BLaER1 (cell line): Measurements from ENCODE around the gene GARNL3.
A peak's percentile ranks its signal among the peaks of the same experiment; 100 is the strongest.

ENCODE experiments used
- H3K27ac ChIP-seq: shearing (Covaris generic); formaldehyde crosslinking; 2 replicates; pipeline ENCODE4 v1.8.1; 2022
- H3K27me3 ChIP-seq: shearing (Covaris generic); formaldehyde crosslinking; 2 replicates; pipeline ENCODE4 v1.8.1; 2022
- H3K36me3 ChIP-seq: shearing (Covaris generic); formaldehyde crosslinking; 2 replicates; pipeline ENCODE4 v1.8.1; 2022
- H3K4me1 ChIP-seq: shearing (Covaris generic); formaldehyde crosslinking; 2 replicates; pipeline ENCODE4 v1.8.1; 2022
- H3K4me2 ChIP-seq: shearing (Covaris generic); formaldehyde crosslinking; 2 replicates; pipeline ENCODE4 v1.8.1; 2022
- H3K4me3 ChIP-seq: shearing (Covaris generic); formaldehyde crosslinking; 2 replicates; pipeline ENCODE4 v1.8.1; 2022
- H3K9ac ChIP-seq: shearing (Covaris generic); formaldehyde crosslinking; 2 replicates; pipeline ENCODE4 v1.8.1; 2022
- H3K9me3 ChIP-seq: shearing (Covaris generic); formaldehyde crosslinking; 2 replicates; pipeline ENCODE4 v1.8.1; 2022
- H4K20me1 ChIP-seq: shearing (Covaris generic); formaldehyde crosslinking; 2 replicates; pipeline ENCODE4 v1.8.1; 2022
- Cebpa-rat ChIP-seq: shearing (Covaris generic); IDR thresholded peaks from 2 replicates; pipeline ENCODE4 v1.8.1; 2022

Gene GARNL3

DNA sequence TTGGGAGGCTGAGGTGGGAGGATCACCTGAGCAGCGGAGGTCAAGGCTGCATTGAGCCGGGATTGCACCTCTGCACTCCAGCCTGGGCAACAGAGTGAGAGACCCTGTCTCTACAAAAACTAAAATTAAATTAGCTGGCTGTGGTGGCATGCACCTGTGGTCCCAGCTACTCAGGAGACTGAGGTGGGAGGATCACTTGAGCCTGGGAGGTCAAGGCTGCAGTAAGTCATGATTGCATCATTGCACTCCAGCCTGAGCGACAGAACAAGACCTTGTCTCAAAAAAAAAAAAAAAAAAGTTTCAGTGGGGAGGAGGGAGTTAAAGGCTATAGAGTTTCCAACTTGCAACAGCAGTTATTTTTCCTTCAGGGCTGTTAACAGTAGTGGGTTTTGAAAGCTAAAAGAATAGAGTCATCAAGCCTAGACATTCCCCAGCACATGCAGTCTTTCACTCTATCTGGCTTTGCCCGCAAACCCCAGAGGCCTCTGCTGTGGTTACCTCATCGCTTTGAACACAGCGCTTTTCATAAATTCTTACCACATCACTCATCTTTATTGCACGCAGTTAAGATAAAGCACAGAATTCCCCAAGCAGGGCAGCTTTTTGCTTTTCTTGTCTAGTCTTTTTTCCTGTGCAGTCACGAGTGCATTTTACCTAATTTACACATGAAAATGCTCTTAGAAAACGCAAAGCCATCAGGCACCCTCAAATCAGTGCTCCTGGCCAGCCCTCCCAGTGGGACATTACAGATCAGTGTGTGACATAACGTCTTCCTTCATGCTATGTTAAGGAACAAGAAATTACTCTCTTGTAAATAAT is 123.7 kb downstream of the GARNL3 start:
- peaks cover 49% of the 10 kb centered on the region for H3K4me1 ChIP-seq
- H3K9ac ChIP-seq = no peak overlapping the region
- no peaks in the 10 kb centered on the region for H3K9me3 ChIP-seq
- peak overlapping the region; percentile 77 for H3K4me2 ChIP-seq
- no peak overlapping the region for H3K27ac ChIP-seq
- TF ChIP-seq Cebpa-rat = peak; percentile 51
- H3K27me3 ChIP-seq = peaks cover 60% of the 10 kb centered on the region
- H3K36me3 ChIP-seq = no peaks in the 10 kb centered on the region
- peaks cover 46% of the 10 kb centered on the region for H4K20me1 ChIP-seq
- no peak overlapping the region for H3K4me3 ChIP-seq

DNA sequence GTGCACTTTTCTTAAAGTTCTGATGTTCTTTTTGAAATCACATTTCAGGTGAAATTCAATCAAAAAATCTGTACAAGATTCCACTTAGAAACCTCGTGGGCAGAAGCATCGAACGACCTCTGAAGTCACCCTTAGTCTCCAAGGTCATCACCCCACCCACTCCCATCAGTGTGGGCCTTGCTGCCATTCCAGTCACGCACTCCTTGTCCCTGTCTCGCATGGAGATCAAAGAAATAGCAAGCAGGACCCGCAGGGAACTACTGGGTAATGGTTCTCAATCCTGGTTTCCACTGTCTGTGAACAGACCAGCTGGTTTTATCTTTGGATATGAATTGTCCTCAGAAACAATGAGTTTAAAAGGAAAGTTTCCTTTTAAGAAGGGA is 124.3 kb downstream of the GARNL3 start:
- Histone ChIP-seq H3K9ac (no peak overlapping the region), H3K36me3 (no peaks in the 10 kb centered on the region), H3K4me1 (peaks cover 49% of the 10 kb centered on the region), H3K4me3 (no peak overlapping the region), H3K9me3 (no peaks in the 10 kb centered on the region), H3K27ac (no peak overlapping the region), H4K20me1 (peaks cover 46% of the 10 kb centered on the region), H3K27me3 (peaks cover 60% of the 10 kb centered on the region), H3K4me2 (peak overlapping the region; percentile 77)
- TF ChIP-seq Cebpa-rat = no peak

DNA sequence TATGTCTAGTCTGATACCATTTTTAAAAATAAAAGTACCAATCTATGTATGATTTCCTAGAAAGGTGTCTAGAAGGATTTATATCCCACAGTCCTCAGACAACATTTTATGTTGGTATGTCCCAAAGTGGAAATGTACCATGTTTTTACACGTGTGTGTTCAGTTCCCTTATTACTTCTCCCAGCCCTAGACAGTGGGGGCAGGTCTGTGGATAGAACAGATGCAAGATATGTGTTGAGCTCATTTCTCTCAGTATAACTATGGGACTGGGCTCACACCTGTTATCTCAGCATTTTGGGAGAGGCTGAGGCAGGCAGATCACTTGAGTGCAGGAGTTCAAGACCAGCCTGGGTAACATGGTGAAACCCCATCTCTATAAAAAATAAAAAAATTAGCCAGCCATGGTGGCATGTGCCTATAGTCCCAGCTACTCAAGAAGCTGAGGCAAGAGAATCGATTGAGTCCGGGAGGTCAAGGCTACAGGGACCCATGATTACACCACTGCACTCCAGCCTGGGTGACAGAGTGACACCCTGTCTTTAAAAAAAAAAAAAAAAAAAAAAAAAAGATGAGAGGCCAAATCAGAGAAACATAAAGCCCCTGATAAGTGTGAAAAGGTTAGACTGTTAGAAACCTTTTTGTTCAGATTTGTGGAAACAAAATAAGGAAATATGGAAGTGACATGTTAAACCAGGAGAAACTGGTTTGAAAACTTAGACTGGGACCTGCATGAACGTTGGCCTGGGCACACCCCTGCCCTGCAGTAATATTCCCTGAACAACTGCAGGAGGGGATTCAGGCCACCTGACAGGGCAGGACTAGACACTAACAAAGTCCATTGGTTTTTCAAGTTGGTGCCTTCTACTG is 125.0 kb downstream of the GARNL3 start:
- Histone ChIP-seq H3K4me3 (no peak overlapping the region), H4K20me1 (peaks cover 46% of the 10 kb centered on the region), H3K36me3 (no peaks in the 10 kb centered on the region), H3K9ac (no peak overlapping the region), H3K27me3 (peaks cover 54% of the 10 kb centered on the region), H3K4me2 (peak overlapping the region; percentile 77), H3K27ac (no peak overlapping the region), H3K9me3 (no peaks in the 10 kb centered on the region), H3K4me1 (peaks cover 49% of the 10 kb centered on the region)
- no peak for TF ChIP-seq Cebpa-rat

DNA sequence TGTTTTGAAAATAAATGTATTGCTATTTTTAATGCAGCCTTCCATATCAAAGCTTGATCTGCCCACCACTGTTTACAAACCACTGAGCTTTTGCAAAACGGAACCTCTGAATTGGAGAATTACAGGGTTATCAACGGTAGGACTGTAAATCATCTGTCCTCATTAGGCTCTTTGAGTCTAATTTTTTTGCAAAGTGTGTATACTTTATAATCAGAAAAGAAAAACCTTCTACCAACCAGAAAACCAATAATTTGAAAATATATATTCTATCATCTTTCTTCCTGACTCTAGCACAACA is 125.6 kb downstream of the GARNL3 start:
- no peak overlapping the region for H3K9ac ChIP-seq

DNA sequence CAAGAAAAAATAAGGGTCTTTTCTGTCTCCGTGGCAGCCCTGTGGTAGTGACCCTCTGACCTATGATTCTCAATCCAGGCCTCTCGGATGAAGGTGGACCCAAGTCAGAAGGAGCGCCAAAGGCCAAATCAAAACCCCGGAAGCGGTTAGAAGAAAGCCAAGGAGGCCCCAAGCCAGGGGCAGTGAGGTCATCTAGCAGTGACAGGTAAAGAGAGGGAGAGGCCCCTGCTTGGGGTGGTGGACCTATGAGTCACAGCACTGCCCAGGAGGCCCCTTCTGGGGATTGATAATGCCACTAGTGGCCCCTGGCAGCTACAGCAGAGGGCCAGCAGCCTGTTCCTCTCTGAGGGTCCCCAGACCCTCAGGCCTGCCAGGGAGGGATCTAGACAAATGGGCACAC is 126.0 kb downstream of the GARNL3 start:
- Histone ChIP-seq H3K4me3 (no peak overlapping the region), H3K36me3 (no peaks in the 10 kb centered on the region), H3K9ac (no peak overlapping the region), H3K4me2 (peak overlapping the region; percentile 77), H3K27me3 (peaks cover 51% of the 10 kb centered on the region), H4K20me1 (peaks cover 39% of the 10 kb centered on the region), H3K9me3 (no peaks in the 10 kb centered on the region), H3K4me1 (peaks cover 49% of the 10 kb centered on the region), H3K27ac (no peak overlapping the region)
- no peak for TF ChIP-seq Cebpa-rat

More for the DNA sequence above, 125.6 kb downstream of the GARNL3 start:
- peaks cover 42% of the 10 kb centered on the region for H4K20me1 ChIP-seq
- H3K27me3 ChIP-seq = peaks cover 51% of the 10 kb centered on the region
- H3K4me2 ChIP-seq = peak overlapping the region; percentile 77
- no peaks in the 10 kb centered on the region for H3K36me3 ChIP-seq
- TF ChIP-seq Cebpa-rat = no peak
- H3K4me1 ChIP-seq = peaks cover 49% of the 10 kb centered on the region
- no peak overlapping the region for H3K27ac ChIP-seq
- H3K9me3 ChIP-seq = no peaks in the 10 kb centered on the region
- H3K4me3 ChIP-seq = no peak overlapping the region

DNA sequence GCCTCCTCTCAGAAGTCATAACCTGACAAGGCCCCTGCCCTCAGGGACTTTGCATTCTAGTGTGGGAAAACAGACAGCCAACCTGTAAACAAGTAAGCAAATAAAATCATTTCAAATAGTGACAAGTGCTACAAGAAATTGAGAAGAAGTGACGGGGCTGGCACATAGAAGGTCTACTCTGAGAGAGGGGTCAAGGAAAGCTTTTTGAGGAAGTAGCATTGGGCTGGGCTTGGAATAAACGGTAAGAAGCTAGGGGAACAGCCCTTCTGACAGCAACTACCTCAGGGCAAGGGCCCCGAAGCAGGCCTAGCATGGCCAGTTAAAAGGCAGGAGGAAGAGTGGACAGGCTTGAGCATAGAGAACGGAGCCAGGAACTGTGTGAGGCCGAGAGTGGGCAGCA is 127.6 kb downstream of the GARNL3 start:
- Histone ChIP-seq H4K20me1 (peaks cover 39% of the 10 kb centered on the region), H3K4me1 (peaks cover 44% of the 10 kb centered on the region), H3K27me3 (peaks cover 43% of the 10 kb centered on the region), H3K4me2 (no peak overlapping the region), H3K36me3 (no peaks in the 10 kb centered on the region), H3K27ac (no peak overlapping the region), H3K9me3 (no peaks in the 10 kb centered on the region), H3K4me3 (no peak overlapping the region), H3K9ac (no peak overlapping the region)
- TF ChIP-seq Cebpa-rat = no peak

DNA sequence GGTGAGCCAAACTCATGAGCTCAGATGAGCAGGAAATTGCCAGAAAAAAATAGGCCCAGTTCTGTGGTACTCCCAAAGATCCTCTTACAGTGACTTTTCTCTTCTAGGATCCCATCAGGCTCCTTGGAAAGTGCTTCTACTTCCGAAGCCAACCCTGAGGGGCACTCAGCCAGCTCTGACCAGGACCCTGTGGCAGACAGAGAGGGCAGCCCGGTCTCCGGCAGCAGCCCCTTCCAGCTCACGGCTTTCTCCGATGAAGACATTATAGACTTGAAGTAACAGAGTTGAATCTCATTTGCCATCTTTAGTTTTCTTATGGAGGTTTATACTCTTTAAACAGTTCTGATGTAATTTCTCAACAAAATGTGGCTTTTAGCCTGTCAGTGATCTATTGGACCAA is 128.4 kb downstream of the GARNL3 start:
- H3K27me3 ChIP-seq = peaks cover 46% of the 10 kb centered on the region
- no peaks in the 10 kb centered on the region for H3K36me3 ChIP-seq
- H3K4me1 ChIP-seq = peaks cover 39% of the 10 kb centered on the region
- H3K4me2 ChIP-seq = no peak overlapping the region
- no peak overlapping the region for H3K4me3 ChIP-seq
- no peak overlapping the region for H3K9ac ChIP-seq
- peaks cover 39% of the 10 kb centered on the region for H4K20me1 ChIP-seq
- no peak overlapping the region for H3K27ac ChIP-seq
- no peak for TF ChIP-seq Cebpa-rat
- H3K9me3 ChIP-seq = no peaks in the 10 kb centered on the region

DNA sequence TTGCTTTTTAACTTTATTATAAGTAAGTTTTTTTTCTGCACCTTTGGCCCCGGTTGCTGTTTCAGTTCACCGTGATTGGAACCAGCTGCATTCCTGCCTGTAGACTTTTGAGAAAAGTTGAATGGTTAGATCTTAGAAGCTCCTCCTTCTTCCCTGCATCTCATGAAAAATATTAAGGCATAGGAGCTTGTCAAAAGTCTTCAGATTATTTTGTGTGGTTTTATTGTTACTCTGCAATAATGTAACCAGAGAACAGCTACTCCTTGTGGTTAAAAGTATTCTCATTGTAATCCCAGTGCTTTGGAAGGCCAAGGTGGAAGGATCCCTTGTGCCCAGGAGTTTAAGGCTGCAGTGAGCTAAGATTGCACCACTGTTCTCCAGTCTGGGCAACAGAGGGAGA is 129.1 kb downstream of the GARNL3 start:
- H3K27ac ChIP-seq = no peak overlapping the region
- H3K4me2 ChIP-seq = no peak overlapping the region
- H3K9me3 ChIP-seq = no peaks in the 10 kb centered on the region
- H3K4me3 ChIP-seq = no peak overlapping the region
- peaks cover 40% of the 10 kb centered on the region for H4K20me1 ChIP-seq
- no peak for TF ChIP-seq Cebpa-rat
- peaks cover 40% of the 10 kb centered on the region for H3K4me1 ChIP-seq
- no peak overlapping the region for H3K9ac ChIP-seq
- H3K27me3 ChIP-seq = peaks cover 53% of the 10 kb centered on the region
- H3K36me3 ChIP-seq = no peaks in the 10 kb centered on the region

DNA sequence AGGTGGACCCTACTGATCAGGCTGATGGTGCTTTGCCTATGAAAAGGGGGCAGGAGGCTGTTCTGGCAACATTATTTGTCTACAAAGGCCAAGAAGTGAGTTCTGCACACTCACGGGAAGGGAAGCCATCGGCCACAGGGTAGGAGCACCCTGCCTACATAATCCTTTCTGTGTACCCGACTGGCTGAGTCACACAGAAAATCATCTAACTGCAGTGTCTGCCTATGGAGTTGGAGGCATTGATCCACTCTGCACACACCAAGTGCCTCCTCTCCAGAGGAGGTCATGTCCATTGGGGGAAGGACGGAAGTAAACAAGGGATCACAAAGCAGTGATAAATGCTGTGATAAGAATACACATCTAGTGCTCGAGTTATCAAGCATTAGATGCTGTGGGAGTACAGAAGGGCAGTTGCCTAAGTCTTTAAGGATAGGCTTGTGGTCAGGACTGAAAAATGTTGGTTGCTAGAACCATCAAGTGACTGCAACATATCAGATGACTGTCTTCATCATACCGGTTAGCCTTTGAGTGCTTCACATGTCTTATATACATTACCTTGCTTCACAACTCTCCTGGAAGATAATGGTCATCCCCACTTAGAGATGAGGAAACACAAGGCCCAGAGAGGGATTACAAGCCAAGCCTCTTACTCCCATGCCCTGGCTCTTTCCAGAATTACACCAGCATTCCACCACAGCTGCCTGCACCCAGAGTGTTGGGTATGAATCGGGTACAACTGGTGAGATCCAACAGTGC is 131.1 kb downstream of the GARNL3 start:
- Histone ChIP-seq H3K4me2 (peak overlapping the region; percentile 99), H3K9me3 (no peaks in the 10 kb centered on the region), H3K9ac (no peak overlapping the region), H3K27me3 (peaks cover 42% of the 10 kb centered on the region), H3K27ac (no peak overlapping the region), H3K4me3 (peak overlapping the region; percentile 65; the same call in 1 of the 2 replicates), H3K36me3 (no peaks in the 10 kb centered on the region), H3K4me1 (peaks cover 20% of the 10 kb centered on the region), H4K20me1 (peaks cover 35% of the 10 kb centered on the region)
- no peak for TF ChIP-seq Cebpa-rat
